Measurements from ENCODE around the gene CEP70. TPM values are rescaled to one million over a fixed set of nuclear protein-coding genes. Genes with fewer than 3 reads are reported as not detected.
"Not testable (repeated sequence)": the region's sequence is repeated elsewhere in the genome, so short reads cannot be mapped to it uniquely, and the experiment has no call there.

Gene CEP70
- total RNA-seq, 3 donors from 2014 or later: 19.5 to 84.0 (median 58.3) TPM

- H3K36me3 ChIP-seq: no peaks in the 10 kb centered on the region
- DNase-seq (ENCODE audit: low spot score in 2 of 2): no peak
- no peaks in the 10 kb centered on the region for H3K27me3 ChIP-seq
- H3K4me1 ChIP-seq: no peaks in the 10 kb centered on the region
- no peak overlapping the region for H3K27ac ChIP-seq
- intact Hi-C loops (cut with DNase I; ENCODE audit: low total_unique reads): no loop called here
- TF ChIP-seq POLR2A (IDR thresholded peaks at IDR 0.05): no peak
- no peak for TF ChIP-seq CTCF (IDR thresholded peaks at IDR 0.05)
- TF ChIP-seq POLR2AphosphoS5 (IDR thresholded peaks at IDR 0.05): no peak
- H3K9me3 ChIP-seq: no peaks in the 10 kb centered on the region
- no peak overlapping the region for H3K4me3 ChIP-seq
These were observed 26.7 kb downstream of the CEP70 start for GRCh38 chr3:138567403-138567802.

GRCh38 chr3:138566293-138566692 lies 27.8 kb downstream of the CEP70 start:
- H3K27ac ChIP-seq; H3K4me1 ChIP-seq; H3K9me3 ChIP-seq; H3K36me3 ChIP-seq; intact Hi-C loops (cut with DNase I; ENCODE audit: low total_unique reads); H3K4me3 ChIP-seq; DNase-seq (ENCODE audit: low spot score in 2 of 2); H3K27me3 ChIP-seq: not testable (repeated sequence)

- DNase-seq (ENCODE audit: low spot score in 2 of 2); intact Hi-C loops (cut with DNase I; ENCODE audit: low total_unique reads); H3K4me1 ChIP-seq; H3K27ac ChIP-seq; H3K4me3 ChIP-seq; H3K36me3 ChIP-seq; H3K27me3 ChIP-seq: not testable (repeated sequence)
- H3K9me3 ChIP-seq: peaks cover 17 to 31% of the 10 kb centered on the region in 2 donors
These were observed 31.2 kb downstream of the CEP70 start for GRCh38 chr3:138562902-138563301.

- no peak overlapping the region for H3K4me3 ChIP-seq
- DNase-seq (ENCODE audit: low spot score in 2 of 2): no peak
- no peaks in the 10 kb centered on the region for H3K27me3 ChIP-seq
- H3K36me3 ChIP-seq: no peaks in the 10 kb centered on the region
- intact Hi-C loops (cut with DNase I; ENCODE audit: low total_unique reads): no loop called here
- no peak for TF ChIP-seq CTCF (IDR thresholded peaks at IDR 0.05)
- no peak for TF ChIP-seq POLR2AphosphoS5 (IDR thresholded peaks at IDR 0.05)
- no peak for TF ChIP-seq POLR2A (IDR thresholded peaks at IDR 0.05)
- peaks cover 20 to 45% of the 10 kb centered on the region in 2 donors for H3K9me3 ChIP-seq
- H3K27ac ChIP-seq: no peak overlapping the region
- H3K4me1 ChIP-seq: no peaks in the 10 kb centered on the region
These were observed 33.6 kb downstream of the CEP70 start for GRCh38 chr3:138560501-138560900.

GRCh38 chr3:138559134-138559533 lies 34.9 kb downstream of the CEP70 start:
- H3K9me3 ChIP-seq: peaks cover 20 to 47% of the 10 kb centered on the region in 2 donors
- no peaks in the 10 kb centered on the region for H3K36me3 ChIP-seq
- H3K4me1 ChIP-seq: no peaks in the 10 kb centered on the region
- TF ChIP-seq CTCF (IDR thresholded peaks at IDR 0.05) (no peak), POLR2A (IDR thresholded peaks at IDR 0.05) (no peak), POLR2AphosphoS5 (IDR thresholded peaks at IDR 0.05) (no peak)
- H3K27ac ChIP-seq: no peak overlapping the region
- no peak overlapping the region for H3K4me3 ChIP-seq
- intact Hi-C loops (cut with DNase I; ENCODE audit: low total_unique reads): no loop called here
- no peaks in the 10 kb centered on the region for H3K27me3 ChIP-seq
- DNase-seq (ENCODE audit: low spot score in 2 of 2): no peak

GRCh38 chr3:138554775-138555174 lies 39.3 kb downstream of the CEP70 start:
- H3K36me3 ChIP-seq; DNase-seq (ENCODE audit: low spot score in 2 of 2); H3K4me3 ChIP-seq; H3K4me1 ChIP-seq; intact Hi-C loops (cut with DNase I; ENCODE audit: low total_unique reads); H3K27ac ChIP-seq; H3K27me3 ChIP-seq: not testable (repeated sequence)
- peaks cover 8 to 39% of the 10 kb centered on the region in 2 donors for H3K9me3 ChIP-seq

- H3K27me3 ChIP-seq; H3K4me1 ChIP-seq; H3K36me3 ChIP-seq; DNase-seq (ENCODE audit: low spot score in 2 of 2); intact Hi-C loops (cut with DNase I; ENCODE audit: low total_unique reads); H3K4me3 ChIP-seq; H3K27ac ChIP-seq: not testable (repeated sequence)
- peaks cover 14 to 38% of the 10 kb centered on the region in 2 donors for H3K9me3 ChIP-seq
These were observed 43.1 kb downstream of the CEP70 start for GRCh38 chr3:138550958-138551357.
